Fibroblast of lung (primary cell): ENCODE results near the gene LEUTX. TPM values are rescaled to one million over a fixed set of nuclear protein-coding genes. Genes with fewer than 3 reads are reported as not detected.

ENCODE experiments used
- DNase-seq, 2 donors: peaks; one replicate each; pipeline versions ENCODE4 v3.0.0 to v3.0.0-alpha.2; 2010; ENCODE audit warnings: low read depth in 2 of 2
- H2AFZ ChIP-seq: 2 replicates; pipeline ENCODE4 v1.5.1; 2012; ENCODE audit warnings: low read length, control low read depth, inconsistent platforms
- H3K27ac ChIP-seq: 2 replicates; pipeline ENCODE4 v1.5.1; 2011; ENCODE audit warnings: low read length, control low read depth; ENCODE audit not compliant: insufficient read depth
- H3K27me3 ChIP-seq: 2 replicates; pipeline ENCODE4 v1.5.1; 2011; ENCODE audit warnings: mild to moderate bottlenecking, low read length; ENCODE audit not compliant: control insufficient read depth, insufficient read depth
- H3K36me3 ChIP-seq: 2 replicates; pipeline ENCODE4 v1.5.1; 2011; ENCODE audit warnings: low read length; ENCODE audit not compliant: control insufficient read depth, insufficient read depth
- H3K4me1 ChIP-seq: 2 replicates; pipeline ENCODE4 v1.5.1; 2011; ENCODE audit warnings: low read length; ENCODE audit not compliant: control insufficient read depth, insufficient read depth; ENCODE audit errors: extremely low read depth
- H3K4me2 ChIP-seq: 2 replicates; pipeline ENCODE4 v1.5.1; 2011; ENCODE audit warnings: low read length, control low read depth; ENCODE audit not compliant: insufficient read depth; ENCODE audit errors: extremely low read depth
- H3K4me3 ChIP-seq, 4 experiments: fragments of 200-600 bp in 1 of 4; sonication (generic) in 1 of 4; replicated peaks in 1 of 4; 2 replicates each; pipeline ENCODE4 v1.5.1; 2011 to 2016; ENCODE audit warnings: low read length in 4 of 4, low read depth in 3 of 4, mild to moderate bottlenecking in 3 of 4, control low read depth in 2 of 4, inconsistent platforms in 1 of 4, mixed read lengths in 1 of 4; ENCODE audit not compliant: insufficient read depth in 1 of 4; ENCODE audit errors: control extremely low read depth in 1 of 4
- H3K79me2 ChIP-seq: 2 replicates; pipeline ENCODE4 v1.5.1; 2012; ENCODE audit warnings: mild to moderate bottlenecking, low read length, inconsistent platforms; ENCODE audit not compliant: control insufficient read depth, insufficient read depth
- H3K9ac ChIP-seq: 2 replicates; pipeline ENCODE4 v1.5.1; 2011; ENCODE audit warnings: mild to moderate bottlenecking, low read length, control low read depth; ENCODE audit not compliant: insufficient read depth
- H3K9me3 ChIP-seq: 2 replicates; pipeline ENCODE4 v1.5.1; 2012; ENCODE audit warnings: low read depth, low read length; ENCODE audit not compliant: control insufficient read depth, insufficient read depth
- H4K20me1 ChIP-seq: 2 replicates; pipeline ENCODE4 v1.5.1; 2011; ENCODE audit warnings: low read length; ENCODE audit not compliant: control insufficient read depth, insufficient read depth; ENCODE audit errors: extremely low read depth
- CTCF ChIP-seq, 2 donors: IDR thresholded peaks in 1 of 2; conservative IDR thresholded peaks in 1 of 2; 1 replicate in 1 of 2; 2 replicates in 1 of 2; pipeline ENCODE4 v1.5.1; 2011 to 2012; ENCODE audit warnings: low read length in 2 of 2, control low read depth in 1 of 2, inconsistent platforms in 1 of 2, low read depth in 1 of 2, mild to moderate bottlenecking in 1 of 2
- EZH2 ChIP-seq: IDR thresholded peaks from 2 replicates; pipeline ENCODE4 v1.5.1; 2012; ENCODE audit warnings: low read length, control low read depth, mild to moderate bottlenecking; ENCODE audit errors: missing control alignments
- polyA plus RNA-seq, 2 donors: library from polyadenylated mRNA; depleted of rRNA in 1 of 2; stranded (reverse) in 1 of 2; unstranded in 1 of 2; fragments of >200 nt; gene quantifications; 2 replicates each; pipeline ENCODE4 v1.2.1, GENCODE V29; 2011 to 2012; ENCODE audit warnings: missing spikeins in 1 of 2
- total RNA-seq: library from RNA; depleted of rRNA; stranded (reverse); fragments of >200 nt; gene quantifications from 2 replicates; pipeline ENCODE4 v1.2.1, GENCODE V29; 2014

LEUTX gene
- total and polyA plus RNA-seq, 2 donors (not counting 1 experiment from before 2014, with no cell fraction given) = not detected

- Histone ChIP-seq H3K27me3 (no peaks in the 10 kb centered on the region), H2AFZ (no peak overlapping the region), H3K4me1 (no peaks in the 10 kb centered on the region), H3K9me3 (no peaks in the 10 kb centered on the region), H3K9ac (no peak overlapping the region), H3K4me2 (no peak overlapping the region), H3K79me2 (no peaks in the 10 kb centered on the region), H4K20me1 (no peaks in the 10 kb centered on the region), H3K36me3 (no peaks in the 10 kb centered on the region), H3K4me3 (no peak overlapping the region), H3K27ac (no peak overlapping the region)
- TF ChIP-seq CTCF (conservative IDR thresholded peaks at IDR 0.05 in 1 of 2, IDR thresholded peaks at IDR 0.05 in 1 of 2; ENCODE audit: low read depth in 1 of 2, low read length in 2 of 2) = no peak
- TF ChIP-seq EZH2 = no peak
- no peak for DNase-seq
Observed at GRCh38 chr19:39819786-39820185, 41.1 kb downstream of the LEUTX start.

- Histone ChIP-seq H3K27me3 (no peaks in the 10 kb centered on the region), H3K4me3 (no peak overlapping the region), H3K4me1 (no peaks in the 10 kb centered on the region), H3K4me2 (no peak overlapping the region), H3K36me3 (no peaks in the 10 kb centered on the region), H3K27ac (no peak overlapping the region), H3K9me3 (no peaks in the 10 kb centered on the region), H2AFZ (no peak overlapping the region), H3K9ac (no peak overlapping the region), H3K79me2 (no peaks in the 10 kb centered on the region), H4K20me1 (no peaks in the 10 kb centered on the region)
- no peak for TF ChIP-seq EZH2
- TF ChIP-seq CTCF (conservative IDR thresholded peaks at IDR 0.05 in 1 of 2, IDR thresholded peaks at IDR 0.05 in 1 of 2; ENCODE audit: low read depth in 1 of 2, low read length in 2 of 2) = no peak
- DNase-seq = no peak
Observed at GRCh38 chr19:39820696-39821095, 42.0 kb downstream of the LEUTX start.

- no peak for TF ChIP-seq CTCF (conservative IDR thresholded peaks at IDR 0.05 in 1 of 2, IDR thresholded peaks at IDR 0.05 in 1 of 2; ENCODE audit: low read depth in 1 of 2, low read length in 2 of 2)
- no peak for TF ChIP-seq EZH2
- H3K4me2 ChIP-seq = peak overlapping the region; percentile 99
- H4K20me1 ChIP-seq = no peaks in the 10 kb centered on the region
- H3K27ac ChIP-seq = no peak overlapping the region
- H3K4me3 ChIP-seq = peak overlapping the region; percentile 72 to 86 (median 74)
- H3K36me3 ChIP-seq = peaks cover 7% of the 10 kb centered on the region
- H3K27me3 ChIP-seq = no peaks in the 10 kb centered on the region
- peak in 1 of 2 donors; percentile 4 for DNase-seq
- no peaks in the 10 kb centered on the region for H3K9me3 ChIP-seq
- no peaks in the 10 kb centered on the region for H3K4me1 ChIP-seq
- no peaks in the 10 kb centered on the region for H3K79me2 ChIP-seq
- peak overlapping the region; percentile 59 for H3K9ac ChIP-seq
- peak overlapping the region; percentile 59 for H2AFZ ChIP-seq
Observed at GRCh38 chr19:39823686-39824085, 45.0 kb downstream of the LEUTX start.
